ENCODE data around the gene KMT5B. TPM values are rescaled to one million over a fixed set of nuclear protein-coding genes. Genes with fewer than 3 reads are reported as not detected.
A peak's percentile ranks its signal among the peaks of the same experiment; 100 is the strongest.

Gene KMT5B
- total RNA-seq (ENCODE audit: unreplicated experiment): 46.8 TPM
- long read RNA-seq, partial matches to known transcripts: 3 of 6 reads
- long read RNA-seq, other reads (novel, unspliced or antisense): 3 of 6 reads

- Mint-ChIP-seq H3K27ac (ENCODE audit: unreplicated experiment) (peak within 1 kb of the TSS; percentile 98), H3K9me3 (ENCODE audit: unreplicated experiment) (no peaks in the 10 kb centered on the region), H3K4me3 (ENCODE audit: unreplicated experiment) (peak within 1 kb of the TSS; percentile 99), H3K27me3 (ENCODE audit: unreplicated experiment) (peaks cover 19% of the 10 kb centered on the region), H3K4me1 (ENCODE audit: unreplicated experiment) (peaks cover 28% of the 10 kb centered on the region), H3K36me3 (ENCODE audit: low read depth, unreplicated experiment) (peaks cover 5% of the 10 kb centered on the region)
- TF ChIP-seq, protein P1, sequence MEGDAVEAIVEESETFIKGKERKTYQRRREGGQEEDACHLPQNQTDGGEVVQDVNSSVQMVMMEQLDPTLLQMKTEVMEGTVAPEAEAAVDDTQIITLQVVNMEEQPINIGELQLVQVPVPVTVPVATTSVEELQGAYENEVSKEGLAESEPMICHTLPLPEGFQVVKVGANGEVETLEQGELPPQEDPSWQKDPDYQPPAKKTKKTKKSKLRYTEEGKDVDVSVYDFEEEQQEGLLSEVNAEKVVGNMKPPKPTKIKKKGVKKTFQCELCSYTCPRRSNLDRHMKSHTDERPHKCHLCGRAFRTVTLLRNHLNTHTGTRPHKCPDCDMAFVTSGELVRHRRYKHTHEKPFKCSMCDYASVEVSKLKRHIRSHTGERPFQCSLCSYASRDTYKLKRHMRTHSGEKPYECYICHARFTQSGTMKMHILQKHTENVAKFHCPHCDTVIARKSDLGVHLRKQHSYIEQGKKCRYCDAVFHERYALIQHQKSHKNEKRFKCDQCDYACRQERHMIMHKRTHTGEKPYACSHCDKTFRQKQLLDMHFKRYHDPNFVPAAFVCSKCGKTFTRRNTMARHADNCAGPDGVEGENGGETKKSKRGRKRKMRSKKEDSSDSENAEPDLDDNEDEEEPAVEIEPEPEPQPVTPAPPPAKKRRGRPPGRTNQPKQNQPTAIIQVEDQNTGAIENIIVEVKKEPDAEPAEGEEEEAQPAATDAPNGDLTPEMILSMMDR (IDR thresholded peaks at IDR 0.05; ENCODE audit: unreplicated experiment): no peak
- DNase-seq (ENCODE audit: low spot score): no peak
Measured at GRCh38 chr11:68213135-68213515, at the start of gene KMT5B. KMT5B (minus strand) TSS chr11:68213296; CDS start chr11:68190076, 23,220 bp downstream.

DNA sequence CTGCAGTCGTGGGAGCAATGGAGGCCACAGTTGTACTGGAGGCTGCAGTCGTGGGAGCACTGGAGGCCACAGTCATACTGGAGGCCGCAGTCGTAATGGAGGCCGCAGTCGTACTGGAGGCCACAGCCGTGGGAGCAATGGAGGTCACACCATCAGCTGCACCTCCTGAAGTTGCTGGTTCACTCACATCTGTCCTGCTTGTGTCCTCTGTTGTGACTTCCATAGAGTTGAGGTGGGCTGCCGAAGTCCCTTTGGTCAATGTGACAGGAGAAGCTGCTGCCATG, 49.4 kb upstream of the KMT5B start:
- no peaks in the 10 kb centered on the region for H3K9me3 Mint-ChIP-seq (ENCODE audit: unreplicated experiment)
- DNase-seq (ENCODE audit: low spot score): no peak
- TF ChIP-seq, protein P1 (IDR thresholded peaks at IDR 0.05; ENCODE audit: unreplicated experiment): no peak
- H3K4me3 Mint-ChIP-seq (ENCODE audit: unreplicated experiment): no peak overlapping the region
- H3K27me3 Mint-ChIP-seq (ENCODE audit: unreplicated experiment): peaks cover 8% of the 10 kb centered on the region
- H3K27ac Mint-ChIP-seq (ENCODE audit: unreplicated experiment): no peak overlapping the region
- peaks cover 37% of the 10 kb centered on the region for H3K36me3 Mint-ChIP-seq (ENCODE audit: low read depth, unreplicated experiment)
- H3K4me1 Mint-ChIP-seq (ENCODE audit: unreplicated experiment): no peaks in the 10 kb centered on the region

- TF ChIP-seq, protein P1 (IDR thresholded peaks at IDR 0.05; ENCODE audit: unreplicated experiment): no peak
- no peak overlapping the region for H3K27ac Mint-ChIP-seq (ENCODE audit: unreplicated experiment)
- peaks cover 8% of the 10 kb centered on the region for H3K27me3 Mint-ChIP-seq (ENCODE audit: unreplicated experiment)
Measured at GRCh38 chr11:68261749-68262543, 48.9 kb upstream of the KMT5B start.

DNA sequence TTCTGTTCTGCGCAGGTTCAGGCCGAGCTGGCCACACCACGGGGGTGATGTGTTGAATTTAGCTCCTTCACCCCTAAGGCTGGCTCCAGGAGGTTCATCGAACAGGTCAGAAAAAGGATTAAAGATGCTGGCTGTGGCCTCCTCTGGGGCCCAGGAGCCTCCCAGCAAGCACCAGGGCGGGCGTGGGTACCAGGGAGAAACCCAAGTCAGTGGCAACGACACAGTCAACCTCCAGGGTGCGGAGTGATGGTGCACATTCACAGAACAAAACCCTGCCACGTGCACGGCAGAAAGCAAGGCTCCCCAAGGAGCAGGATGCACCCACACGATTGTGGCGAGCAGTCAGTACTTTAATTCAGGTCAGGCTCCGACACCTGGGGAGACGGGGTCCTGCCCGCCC, 47.9 kb upstream of the KMT5B start:
- no peak overlapping the region for H3K27ac Mint-ChIP-seq (ENCODE audit: unreplicated experiment)
- H3K4me3 Mint-ChIP-seq (ENCODE audit: unreplicated experiment): no peak overlapping the region
- H3K36me3 Mint-ChIP-seq (ENCODE audit: low read depth, unreplicated experiment): peaks cover 42% of the 10 kb centered on the region
- no peaks in the 10 kb centered on the region for H3K9me3 Mint-ChIP-seq (ENCODE audit: unreplicated experiment)
- H3K27me3 Mint-ChIP-seq (ENCODE audit: unreplicated experiment): peaks cover 13% of the 10 kb centered on the region
- TF ChIP-seq, protein P1 (IDR thresholded peaks at IDR 0.05; ENCODE audit: unreplicated experiment): no peak
- DNase-seq (ENCODE audit: low spot score): no peak
- peaks cover 3% of the 10 kb centered on the region for H3K4me1 Mint-ChIP-seq (ENCODE audit: unreplicated experiment)

More at GRCh38 chr11:68261749-68262543, 48.9 kb upstream of the KMT5B start:
- Mint-ChIP-seq H3K4me1 (ENCODE audit: unreplicated experiment) (no peaks in the 10 kb centered on the region), H3K4me3 (ENCODE audit: unreplicated experiment) (peak overlapping the region; percentile 51), H3K36me3 (ENCODE audit: low read depth, unreplicated experiment) (peaks cover 37% of the 10 kb centered on the region), H3K9me3 (ENCODE audit: unreplicated experiment) (no peaks in the 10 kb centered on the region)
- no peak for DNase-seq (ENCODE audit: low spot score)

- no peaks in the 10 kb centered on the region for H3K9me3 Mint-ChIP-seq (ENCODE audit: unreplicated experiment)
- DNase-seq (ENCODE audit: low spot score): no peak
- H3K4me1 Mint-ChIP-seq (ENCODE audit: unreplicated experiment): peaks cover 3% of the 10 kb centered on the region
- H3K27ac Mint-ChIP-seq (ENCODE audit: unreplicated experiment): no peak overlapping the region
- H3K36me3 Mint-ChIP-seq (ENCODE audit: low read depth, unreplicated experiment): peaks cover 42% of the 10 kb centered on the region
- TF ChIP-seq, protein P1 (IDR thresholded peaks at IDR 0.05; ENCODE audit: unreplicated experiment): no peak
- peaks cover 13% of the 10 kb centered on the region for H3K27me3 Mint-ChIP-seq (ENCODE audit: unreplicated experiment)
- H3K4me3 Mint-ChIP-seq (ENCODE audit: unreplicated experiment): no peak overlapping the region
Measured at GRCh38 chr11:68260484-68260883, 47.4 kb upstream of the KMT5B start.

Data from endothelial cell (in vitro differentiated cells).